Measurements from ENCODE around the gene KIAA1549. TPM values are rescaled to one million over a fixed set of nuclear protein-coding genes. Genes with fewer than 3 reads are reported as not detected.
"Not testable (repeated sequence)": the region's sequence is repeated elsewhere in the genome, so short reads cannot be mapped to it uniquely, and the experiment has no call there.

The KIAA1549 gene
- total RNA-seq, 1 experiment from 2014 or later = 19.9 TPM

- ChIA-PET POLR2A (no interaction called here), CTCF (interaction anchor here (1.1 kb wide), 1 partner anchor 93 kb away, joined by 6 read pairs; no protein-coding TSS in a partner anchor)
- Mint-ChIP-seq H3K27ac (ENCODE audit: unreplicated experiment) (no peak overlapping the region), H3K36me3 (ENCODE audit: insufficient read depth, unreplicated experiment) (peaks cover 4% of the 10 kb centered on the region), H3K4me3 (ENCODE audit: unreplicated experiment) (peak overlapping the region; percentile 86), H3K4me1 (ENCODE audit: low read depth, unreplicated experiment) (peaks cover 18% of the 10 kb centered on the region), H3K9me3 (ENCODE audit: unreplicated experiment) (no peaks in the 10 kb centered on the region), H3K27me3 (ENCODE audit: insufficient read depth, unreplicated experiment) (no peaks in the 10 kb centered on the region)
- no TSS peak for BruUV-seq (replicated peaks)
- peaks cover 19% of the 10 kb centered on the region for H3K4me1 ChIP-seq
- H3K27me3 ChIP-seq (replicated peaks; ENCODE audit: control insufficient read depth, insufficient read depth, low read length) = no peaks in the 10 kb centered on the region
- no peak for TF ChIP-seq CTCF (IDR thresholded peaks at IDR 0.05; ENCODE audit: insufficient read depth in 1 of 2, low read depth in 1 of 2, low read length in 1 of 2, severe bottlenecking in 1 of 2, unreplicated experiment in 1 of 2)
- H3K36me3 ChIP-seq (ENCODE audit: control insufficient read depth, insufficient read depth, low read length) = 0 out of 2 replicates have a peak, but pooled peaks cover 1% of the 10 kb centered on the region
- no peaks in the 10 kb centered on the region for H3K9me3 ChIP-seq
- peak overlapping the region; percentile 44 for H3K4me3 ChIP-seq (ENCODE audit: low read depth, low read length)
- intact Hi-C loops (cut with micrococcal nuclease; ENCODE audit: unreplicated experiment) = no loop called here
- no peak for DNase-seq
These were observed 1.8 kb downstream of the KIAA1549 start for GRCh38 chr7:138979226-138979979.

- Mint-ChIP-seq H3K36me3 (ENCODE audit: insufficient read depth, unreplicated experiment) (peaks cover 4% of the 10 kb centered on the region), H3K27me3 (ENCODE audit: insufficient read depth, unreplicated experiment) (no peaks in the 10 kb centered on the region), H3K4me1 (ENCODE audit: low read depth, unreplicated experiment) (peaks cover 18% of the 10 kb centered on the region), H3K27ac (ENCODE audit: unreplicated experiment) (no peak overlapping the region), H3K9me3 (ENCODE audit: unreplicated experiment) (no peaks in the 10 kb centered on the region), H3K4me3 (ENCODE audit: unreplicated experiment) (peak overlapping the region; percentile 86)
- H3K4me3 ChIP-seq (ENCODE audit: low read depth, low read length) = no peak overlapping the region
- BruUV-seq (replicated peaks) = no TSS peak
- peaks cover 19% of the 10 kb centered on the region for H3K4me1 ChIP-seq
- TF ChIP-seq CTCF (IDR thresholded peaks at IDR 0.05; ENCODE audit: insufficient read depth in 1 of 2, low read depth in 1 of 2, low read length in 1 of 2, severe bottlenecking in 1 of 2, unreplicated experiment in 1 of 2) = no peak
- CTCF ChIA-PET = interaction anchor here (1.1 kb wide), 1 partner anchor 92 kb away, joined by 6 read pairs; no protein-coding TSS in a partner anchor
- H3K9me3 ChIP-seq = no peaks in the 10 kb centered on the region
- intact Hi-C loops (cut with micrococcal nuclease; ENCODE audit: unreplicated experiment) = no loop called here
- DNase-seq = no peak
- 0 out of 2 replicates have a peak, but pooled peaks cover 1% of the 10 kb centered on the region for H3K36me3 ChIP-seq (ENCODE audit: control insufficient read depth, insufficient read depth, low read length)
- POLR2A ChIA-PET = no interaction called here
- no peaks in the 10 kb centered on the region for H3K27me3 ChIP-seq (replicated peaks; ENCODE audit: control insufficient read depth, insufficient read depth, low read length)
These were observed 2.5 kb downstream of the KIAA1549 start for GRCh38 chr7:138978541-138979184.

GRCh38 chr7:138976161-138976560 is 5.0 kb downstream of the KIAA1549 start:
- H3K4me1 Mint-ChIP-seq (ENCODE audit: low read depth, unreplicated experiment) = peaks cover 12% of the 10 kb centered on the region
- H3K27ac Mint-ChIP-seq (ENCODE audit: unreplicated experiment); H3K4me3 ChIP-seq (ENCODE audit: low read depth, low read length); H3K36me3 Mint-ChIP-seq (ENCODE audit: insufficient read depth, unreplicated experiment); DNase-seq; H3K4me3 Mint-ChIP-seq (ENCODE audit: unreplicated experiment); intact Hi-C loops (cut with micrococcal nuclease; ENCODE audit: unreplicated experiment); H3K27me3 ChIP-seq (replicated peaks; ENCODE audit: control insufficient read depth, insufficient read depth, low read length); CTCF ChIA-PET; H3K27me3 Mint-ChIP-seq (ENCODE audit: insufficient read depth, unreplicated experiment); H3K9me3 Mint-ChIP-seq (ENCODE audit: unreplicated experiment); POLR2A ChIA-PET; H3K36me3 ChIP-seq (ENCODE audit: control insufficient read depth, insufficient read depth, low read length); H3K9me3 ChIP-seq; BruUV-seq (replicated peaks): not testable (repeated sequence)
- H3K4me1 ChIP-seq = peaks cover 19% of the 10 kb centered on the region

All from Caco-2 (cell line).